ENCODE measurements around the gene KLHL3. TPM values are rescaled to one million over a fixed set of nuclear protein-coding genes. Genes with fewer than 3 reads are reported as not detected.

The KLHL3 gene
- total and polyA plus RNA-seq, 2 donors (not counting 3 experiments of a cell fraction or from before 2014, with no cell fraction given) = 8.8 to 13.6 TPM

DNA sequence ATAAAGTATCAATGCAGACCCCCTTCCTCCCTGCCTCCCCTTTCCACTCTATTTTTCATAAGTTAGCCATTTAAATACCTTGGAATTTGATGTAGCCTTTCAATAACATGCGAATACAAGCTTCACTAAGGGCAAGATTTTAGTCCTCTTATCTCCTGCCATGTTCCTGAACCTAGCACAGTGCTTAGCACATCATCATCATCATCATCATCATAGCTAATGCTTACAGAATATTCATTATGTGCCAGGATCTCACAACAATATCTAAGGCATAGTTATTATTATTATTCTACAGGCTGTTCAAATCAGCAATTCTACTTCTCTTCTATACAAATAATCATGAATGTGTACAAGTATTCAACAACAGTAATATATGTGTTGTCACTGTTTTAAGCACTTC is 20.4 kb downstream of the KLHL3 start:
- no peak for DNase-seq (ENCODE audit: low read depth, low spot score)
- Histone ChIP-seq H3K9ac (replicated peaks; ENCODE audit: extremely low read depth, insufficient read depth, low read length) (no peak overlapping the region), H3K27ac (ENCODE audit: insufficient read depth, low read depth, low read length) (no peak overlapping the region), H3K9me3 (replicated peaks; ENCODE audit: control insufficient read depth, insufficient read depth, low read length) (no peaks in the 10 kb centered on the region), H3K79me2 (ENCODE audit: control insufficient read depth, insufficient read depth, low read length) (no peaks in the 10 kb centered on the region), H2AFZ (ENCODE audit: low read depth, low read length) (no peak overlapping the region), H3K4me2 (ENCODE audit: insufficient read depth, low read length) (no peak overlapping the region), H3K36me3 (ENCODE audit: control insufficient read depth in 2 of 2, extremely low read depth in 1 of 2, insufficient read depth in 2 of 2, low read length in 2 of 2) (peaks cover 0 to 2% of the 10 kb centered on the region in 2 experiments), H4K20me1 (replicated peaks; ENCODE audit: control insufficient read depth, extremely low read depth, insufficient read depth, low read length) (no peaks in the 10 kb centered on the region), H3K4me1 (ENCODE audit: control insufficient read depth, extremely low read depth, insufficient read depth, low read length) (no peaks in the 10 kb centered on the region), H3K9me1 (replicated peaks; ENCODE audit: control insufficient read depth, extremely low read depth, insufficient read depth, low read length) (no peaks in the 10 kb centered on the region), H3K27me3 (ENCODE audit: control insufficient read depth in 2 of 2, insufficient read depth in 2 of 2, low read length in 2 of 2) (no peaks in the 10 kb centered on the region), H3K4me3 (replicated peaks in 1 of 3; ENCODE audit: insufficient read depth in 1 of 3, low read depth in 1 of 3, low read length in 3 of 3) (no peak overlapping the region)
- no TSS peak for BruUV-seq (replicated peaks)
- dilution Hi-C loops (cut with MboI; ENCODE audit: extremely low pct_ligation_motif_present, low sequenced_read_pairs) (no loop called here), intact Hi-C loops (cut with micrococcal nuclease) (no loop called here)
- ChIA-PET POLR2A (no interaction called here), CTCF (interaction anchor here (0.8 to 2.7 kb wide), 10 partner anchors 9 to 86 kb away, joined by 3 to 20 read pairs (median 6); partner anchors contain the start of gene KLHL3)
- no peak for TF ChIP-seq JUN (IDR thresholded peaks at IDR 0.05; ENCODE audit: borderline replicate concordance, insufficient read depth, insufficient read length, low read depth)
- TF ChIP-seq, protein P1, sequence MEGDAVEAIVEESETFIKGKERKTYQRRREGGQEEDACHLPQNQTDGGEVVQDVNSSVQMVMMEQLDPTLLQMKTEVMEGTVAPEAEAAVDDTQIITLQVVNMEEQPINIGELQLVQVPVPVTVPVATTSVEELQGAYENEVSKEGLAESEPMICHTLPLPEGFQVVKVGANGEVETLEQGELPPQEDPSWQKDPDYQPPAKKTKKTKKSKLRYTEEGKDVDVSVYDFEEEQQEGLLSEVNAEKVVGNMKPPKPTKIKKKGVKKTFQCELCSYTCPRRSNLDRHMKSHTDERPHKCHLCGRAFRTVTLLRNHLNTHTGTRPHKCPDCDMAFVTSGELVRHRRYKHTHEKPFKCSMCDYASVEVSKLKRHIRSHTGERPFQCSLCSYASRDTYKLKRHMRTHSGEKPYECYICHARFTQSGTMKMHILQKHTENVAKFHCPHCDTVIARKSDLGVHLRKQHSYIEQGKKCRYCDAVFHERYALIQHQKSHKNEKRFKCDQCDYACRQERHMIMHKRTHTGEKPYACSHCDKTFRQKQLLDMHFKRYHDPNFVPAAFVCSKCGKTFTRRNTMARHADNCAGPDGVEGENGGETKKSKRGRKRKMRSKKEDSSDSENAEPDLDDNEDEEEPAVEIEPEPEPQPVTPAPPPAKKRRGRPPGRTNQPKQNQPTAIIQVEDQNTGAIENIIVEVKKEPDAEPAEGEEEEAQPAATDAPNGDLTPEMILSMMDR (IDR thresholded peaks at IDR 0.05; ENCODE audit: extremely low read depth in 1 of 2, insufficient read depth in 1 of 2, low read depth in 1 of 2, low read length in 2 of 2) = no peak
- TF ChIP-seq, protein P2, sequence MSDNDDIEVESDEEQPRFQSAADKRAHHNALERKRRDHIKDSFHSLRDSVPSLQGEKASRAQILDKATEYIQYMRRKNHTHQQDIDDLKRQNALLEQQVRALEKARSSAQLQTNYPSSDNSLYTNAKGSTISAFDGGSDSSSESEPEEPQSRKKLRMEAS (IDR thresholded peaks at IDR 0.05; ENCODE audit: insufficient read depth, insufficient read length) = no peak
- no peak for TF ChIP-seq POLR2A (IDR thresholded peaks at IDR 0.05; ENCODE audit: low read depth, low read length)
- TF ChIP-seq MYC (IDR thresholded peaks at IDR 0.05; ENCODE audit: low read depth, low read length) = no peak
- TF ChIP-seq FOS (IDR thresholded peaks at IDR 0.05; ENCODE audit: borderline replicate concordance, insufficient read depth, low read length) = no peak
- TF ChIP-seq GATA2 (IDR thresholded peaks at IDR 0.05; ENCODE audit: insufficient read depth, insufficient read length, low read depth, low read length) = no peak
- TF ChIP-seq POLR2AphosphoS5 (IDR thresholded peaks at IDR 0.05; ENCODE audit: insufficient read depth, low read depth, low read length) = no peak
- no peak for TF ChIP-seq EZH2 (IDR thresholded peaks at IDR 0.05; ENCODE audit: borderline replicate concordance, low read depth, low read length, severe bottlenecking)
- no peak for FAIRE-seq

Measured in endothelial cell of umbilical vein (primary cell).